Measurements from ENCODE around the gene AFF1.
A peak's percentile ranks its signal among the peaks of the same experiment; 100 is the strongest.

The AFF1 gene

DNA sequence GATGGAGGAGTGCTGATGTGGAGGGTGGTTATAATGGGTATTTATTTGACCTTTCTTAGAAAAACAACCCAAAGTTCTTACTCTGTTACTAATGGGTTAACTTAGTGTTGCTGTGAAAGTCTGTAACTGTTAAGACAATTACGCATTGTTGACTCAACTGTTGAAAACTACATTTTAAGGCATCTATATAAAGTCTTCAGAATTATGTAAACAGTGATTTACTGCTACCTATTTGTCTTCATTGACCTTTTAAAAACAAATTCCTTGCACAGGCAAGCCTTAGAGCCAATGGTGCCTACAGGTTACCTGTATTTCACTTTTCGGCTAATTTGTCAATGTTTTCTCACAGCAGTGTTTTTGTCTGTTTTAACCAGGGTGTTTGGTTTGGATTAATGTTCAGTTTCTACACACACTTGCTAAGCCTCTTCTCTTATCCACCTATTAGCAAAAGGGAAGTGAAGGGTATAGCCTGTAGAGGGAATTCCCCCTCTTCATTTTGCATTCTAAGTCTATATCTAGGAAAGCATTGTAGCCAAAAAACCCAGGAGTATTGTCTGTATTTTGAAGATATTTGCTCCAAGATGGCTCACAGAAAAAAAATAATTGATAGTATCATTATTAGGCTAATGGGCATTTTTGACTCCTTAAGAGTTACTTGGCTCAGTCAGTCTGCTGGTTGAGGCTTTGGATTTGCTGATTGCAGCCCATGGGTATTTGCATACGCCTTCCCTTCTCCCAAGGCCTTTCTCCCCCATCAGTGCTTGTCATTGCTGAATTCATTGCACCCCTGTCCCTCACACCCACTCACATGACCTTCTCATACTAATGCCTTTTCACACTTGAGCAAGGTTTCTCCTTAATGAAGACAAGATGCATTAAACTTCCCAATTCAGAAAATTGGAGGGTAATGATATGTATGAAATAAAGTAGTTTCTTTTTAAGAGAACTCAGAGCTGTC is 30.5 kb downstream of the AFF1 start:
- no peaks in the 10 kb centered on the region for H3K27me3 ChIP-seq (ENCODE audit: control insufficient read depth in 3 of 3, insufficient read depth in 3 of 3, low read depth in 1 of 3, low read length in 3 of 3)
- H2AK5ac ChIP-seq (ENCODE audit: low read depth, low read length): no peak overlapping the region
- H2BK5ac ChIP-seq (ENCODE audit: low read length): no peak overlapping the region
- no peaks in the 10 kb centered on the region for H3K9me3 ChIP-seq (replicated peaks in 1 of 2; ENCODE audit: control insufficient read depth in 2 of 2, insufficient read depth in 1 of 2, low read depth in 1 of 2, low read length in 2 of 2)
- no peak overlapping the region for H2BK12ac ChIP-seq (ENCODE audit: low read length)
- H3K27ac ChIP-seq (replicated peaks; ENCODE audit: low read length): peak overlapping the region; percentile 44
- no peak overlapping the region for H3K9ac ChIP-seq (ENCODE audit: low read depth, low read length, poor library complexity)
- no peaks in the 10 kb centered on the region for H3K36me3 ChIP-seq (replicated peaks in 1 of 2; ENCODE audit: control insufficient read depth in 2 of 2, insufficient read depth in 2 of 2, low read length in 2 of 2)
- DNase-seq (ENCODE audit: low spot score): no peak
- H4K91ac ChIP-seq (ENCODE audit: low read depth, low read length, poor library complexity): no peak overlapping the region
- H4K8ac ChIP-seq (ENCODE audit: low read depth, low read length): no peak overlapping the region
- H3K4me3 ChIP-seq (ENCODE audit: low read length in 2 of 2): no peak overlapping the region
- no peak overlapping the region for H3K4ac ChIP-seq (ENCODE audit: low read length)
- no peak overlapping the region for H2BK120ac ChIP-seq (ENCODE audit: low read depth, low read length)
- H3K4me2 ChIP-seq (ENCODE audit: insufficient read depth, low read length, poor library complexity, severe bottlenecking): no peak overlapping the region
- H2BK15ac ChIP-seq (ENCODE audit: low read length): no peak overlapping the region
- no peak overlapping the region for H3K23ac ChIP-seq (ENCODE audit: low read depth, low read length, poor library complexity)
- peaks cover 20 to 24% of the 10 kb centered on the region in 2 donors for H3K4me1 ChIP-seq (ENCODE audit: control insufficient read depth in 2 of 2, insufficient read depth in 1 of 2, low read depth in 1 of 2, low read length in 2 of 2)
- H3K79me1 ChIP-seq (ENCODE audit: low read depth, low read length): no peaks in the 10 kb centered on the region
- no CpG with 5 or more reads among the region's 3 CpGs for WGBS, 2 donors (ENCODE audit: extremely low coverage in 2 of 2, insufficient read length in 2 of 2, insufficient replicate concordance in 1 of 2)
- no peak overlapping the region for H3K14ac ChIP-seq (ENCODE audit: low read length)
- no peak overlapping the region for H3K18ac ChIP-seq (ENCODE audit: low read length)
- no peak overlapping the region for H2AFZ ChIP-seq (ENCODE audit: low read length)

DNA sequence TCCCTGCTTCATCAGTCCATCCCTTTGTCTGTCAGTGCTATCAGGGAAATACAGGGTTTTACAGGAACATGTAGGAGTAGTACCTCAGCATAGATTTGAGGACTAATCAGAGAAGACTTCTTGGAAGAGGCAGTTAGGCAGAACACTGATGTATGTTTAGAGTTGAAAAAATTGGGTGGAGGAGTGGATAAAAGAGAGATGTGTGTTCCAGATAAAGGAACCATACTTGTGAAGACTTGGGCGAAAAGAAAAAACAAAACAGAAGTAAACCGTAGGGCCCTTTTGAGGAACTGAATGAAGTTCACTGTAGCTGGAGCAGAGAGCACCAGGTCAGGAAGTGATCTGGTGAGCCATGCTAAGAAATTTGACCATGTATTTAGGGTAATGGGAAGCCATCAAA is 32.3 kb downstream of the AFF1 start:
- no peaks in the 10 kb centered on the region for H3K79me1 ChIP-seq (ENCODE audit: low read depth, low read length)
- H3K36me3 ChIP-seq (replicated peaks in 1 of 2; ENCODE audit: control insufficient read depth in 2 of 2, insufficient read depth in 2 of 2, low read length in 2 of 2): no peaks in the 10 kb centered on the region
- no peak overlapping the region for H2BK120ac ChIP-seq (ENCODE audit: low read depth, low read length)
- H2AFZ ChIP-seq (ENCODE audit: low read length): no peak overlapping the region
- no peak overlapping the region for H3K4me3 ChIP-seq (ENCODE audit: low read length in 2 of 2)
- H3K9ac ChIP-seq (ENCODE audit: low read depth, low read length, poor library complexity): no peak overlapping the region
- H3K9me3 ChIP-seq (replicated peaks in 1 of 2; ENCODE audit: control insufficient read depth in 2 of 2, insufficient read depth in 1 of 2, low read depth in 1 of 2, low read length in 2 of 2): no peaks in the 10 kb centered on the region
- no peaks in the 10 kb centered on the region for H3K27me3 ChIP-seq (ENCODE audit: control insufficient read depth in 3 of 3, insufficient read depth in 3 of 3, low read depth in 1 of 3, low read length in 3 of 3)
- no peak overlapping the region for H3K27ac ChIP-seq (replicated peaks; ENCODE audit: low read length)
- no peak overlapping the region for H3K23ac ChIP-seq (ENCODE audit: low read depth, low read length, poor library complexity)
- H2AK5ac ChIP-seq (ENCODE audit: low read depth, low read length): no peak overlapping the region
- no peak overlapping the region for H2BK15ac ChIP-seq (ENCODE audit: low read length)
- H2BK5ac ChIP-seq (ENCODE audit: low read length): no peak overlapping the region
- H3K18ac ChIP-seq (ENCODE audit: low read length): no peak overlapping the region
- no peak overlapping the region for H4K8ac ChIP-seq (ENCODE audit: low read depth, low read length)
- DNase-seq (ENCODE audit: low spot score): no peak
- H4K91ac ChIP-seq (ENCODE audit: low read depth, low read length, poor library complexity): no peak overlapping the region
- no CpG with 5 or more reads among the region's 2 CpGs for WGBS, 2 donors (ENCODE audit: extremely low coverage in 2 of 2, insufficient read length in 2 of 2, insufficient replicate concordance in 1 of 2)
- no peak overlapping the region for H3K4me2 ChIP-seq (ENCODE audit: insufficient read depth, low read length, poor library complexity, severe bottlenecking)
- H3K4me1 ChIP-seq (ENCODE audit: control insufficient read depth in 2 of 2, insufficient read depth in 1 of 2, low read depth in 1 of 2, low read length in 2 of 2): peaks cover 7 to 12% of the 10 kb centered on the region in 2 donors
- no peak overlapping the region for H2BK12ac ChIP-seq (ENCODE audit: low read length)
- H3K14ac ChIP-seq (ENCODE audit: low read length): no peak overlapping the region
- no peak overlapping the region for H3K4ac ChIP-seq (ENCODE audit: low read length)

DNA sequence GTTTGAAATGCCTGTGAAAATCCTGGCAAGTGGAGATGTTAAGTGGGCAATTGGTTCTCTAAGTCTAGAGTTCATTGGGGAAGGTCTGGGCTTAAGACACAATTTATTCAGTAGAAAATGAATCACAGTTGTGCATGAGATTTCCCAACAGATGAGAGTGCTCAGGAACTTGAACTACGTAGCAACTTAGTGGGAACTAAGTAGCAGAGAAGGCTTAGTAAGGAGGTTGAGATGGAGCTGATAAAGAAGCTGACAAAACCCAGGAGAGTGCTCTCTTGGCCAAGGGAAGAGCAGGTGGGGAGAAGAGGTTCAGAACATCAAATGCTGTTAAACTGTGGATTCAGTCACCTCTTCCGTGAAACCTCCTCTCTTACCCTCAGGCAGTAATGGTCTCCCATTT is 33.0 kb downstream of the AFF1 start:
- Histone ChIP-seq H3K4me2 (ENCODE audit: insufficient read depth, low read length, poor library complexity, severe bottlenecking) (no peak overlapping the region), H2BK120ac (ENCODE audit: low read depth, low read length) (no peak overlapping the region), H3K4me3 (ENCODE audit: low read length in 2 of 2) (no peak overlapping the region), H3K23ac (ENCODE audit: low read depth, low read length, poor library complexity) (no peak overlapping the region), H2BK5ac (ENCODE audit: low read length) (no peak overlapping the region), H3K4me1 (ENCODE audit: control insufficient read depth in 2 of 2, insufficient read depth in 1 of 2, low read depth in 1 of 2, low read length in 2 of 2) (peaks cover 6 to 10% of the 10 kb centered on the region in 2 donors), H2AFZ (ENCODE audit: low read length) (no peak overlapping the region), H2BK15ac (ENCODE audit: low read length) (no peak overlapping the region), H4K91ac (ENCODE audit: low read depth, low read length, poor library complexity) (no peak overlapping the region), H4K8ac (ENCODE audit: low read depth, low read length) (no peak overlapping the region), H3K14ac (ENCODE audit: low read length) (no peak overlapping the region), H3K36me3 (replicated peaks in 1 of 2; ENCODE audit: control insufficient read depth in 2 of 2, insufficient read depth in 2 of 2, low read length in 2 of 2) (no peaks in the 10 kb centered on the region), H3K27me3 (ENCODE audit: control insufficient read depth in 3 of 3, insufficient read depth in 3 of 3, low read depth in 1 of 3, low read length in 3 of 3) (no peaks in the 10 kb centered on the region), H3K9ac (ENCODE audit: low read depth, low read length, poor library complexity) (no peak overlapping the region), H3K27ac (replicated peaks; ENCODE audit: low read length) (no peak overlapping the region), H3K18ac (ENCODE audit: low read length) (no peak overlapping the region), H3K4ac (ENCODE audit: low read length) (no peak overlapping the region), H3K79me1 (ENCODE audit: low read depth, low read length) (no peaks in the 10 kb centered on the region), H2BK12ac (ENCODE audit: low read length) (no peak overlapping the region), H2AK5ac (ENCODE audit: low read depth, low read length) (no peak overlapping the region), H3K9me3 (replicated peaks in 1 of 2; ENCODE audit: control insufficient read depth in 2 of 2, insufficient read depth in 1 of 2, low read depth in 1 of 2, low read length in 2 of 2) (no peaks in the 10 kb centered on the region)
- no peak for DNase-seq (ENCODE audit: low spot score)
- WGBS, 2 donors (ENCODE audit: extremely low coverage in 2 of 2, insufficient read length in 2 of 2, insufficient replicate concordance in 1 of 2): no CpG with 5 or more reads among the region's 2 CpGs

DNA sequence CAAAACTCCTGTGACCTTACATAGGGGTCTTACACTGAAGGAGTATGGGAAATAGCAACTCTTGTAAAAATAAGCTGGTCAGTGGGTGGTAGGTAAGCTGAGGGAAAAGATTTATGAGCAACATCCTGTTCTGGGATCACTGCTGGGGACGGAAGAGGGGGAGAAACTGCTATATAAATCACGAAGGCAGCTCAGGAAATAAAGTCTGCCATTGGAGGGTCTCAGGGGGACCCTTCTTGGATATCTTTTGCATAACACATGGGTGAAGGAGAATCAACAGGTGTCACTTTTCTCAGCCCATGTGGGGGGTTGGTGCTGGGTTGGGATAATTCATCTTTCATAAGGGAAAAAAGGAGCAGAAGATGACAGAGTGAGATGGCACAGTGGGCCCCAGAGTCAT is 33.7 kb downstream of the AFF1 start:
- H3K4me1 ChIP-seq (ENCODE audit: control insufficient read depth in 2 of 2, insufficient read depth in 1 of 2, low read depth in 1 of 2, low read length in 2 of 2): peaks cover 6 to 11% of the 10 kb centered on the region in 2 donors
- H2BK12ac ChIP-seq (ENCODE audit: low read length): no peak overlapping the region
- no peak overlapping the region for H2BK120ac ChIP-seq (ENCODE audit: low read depth, low read length)
- no CpG with 5 or more reads among the region's 2 CpGs for WGBS, 2 donors (ENCODE audit: extremely low coverage in 2 of 2, insufficient read length in 2 of 2, insufficient replicate concordance in 1 of 2)
- no peak overlapping the region for H3K4ac ChIP-seq (ENCODE audit: low read length)
- no peak overlapping the region for H4K8ac ChIP-seq (ENCODE audit: low read depth, low read length)
- no peaks in the 10 kb centered on the region for H3K36me3 ChIP-seq (replicated peaks in 1 of 2; ENCODE audit: control insufficient read depth in 2 of 2, insufficient read depth in 2 of 2, low read length in 2 of 2)
- H3K79me1 ChIP-seq (ENCODE audit: low read depth, low read length): no peaks in the 10 kb centered on the region
- H2AK5ac ChIP-seq (ENCODE audit: low read depth, low read length): no peak overlapping the region
- H2BK5ac ChIP-seq (ENCODE audit: low read length): no peak overlapping the region
- H2AFZ ChIP-seq (ENCODE audit: low read length): no peak overlapping the region
- no peak overlapping the region for H3K14ac ChIP-seq (ENCODE audit: low read length)
- H3K9ac ChIP-seq (ENCODE audit: low read depth, low read length, poor library complexity): no peak overlapping the region
- H3K9me3 ChIP-seq (replicated peaks in 1 of 2; ENCODE audit: control insufficient read depth in 2 of 2, insufficient read depth in 1 of 2, low read depth in 1 of 2, low read length in 2 of 2): no peaks in the 10 kb centered on the region
- no peak overlapping the region for H2BK15ac ChIP-seq (ENCODE audit: low read length)
- H3K4me3 ChIP-seq (ENCODE audit: low read length in 2 of 2): no peak overlapping the region
- H3K4me2 ChIP-seq (ENCODE audit: insufficient read depth, low read length, poor library complexity, severe bottlenecking): no peak overlapping the region
- H4K91ac ChIP-seq (ENCODE audit: low read depth, low read length, poor library complexity): no peak overlapping the region
- DNase-seq (ENCODE audit: low spot score): no peak
- no peak overlapping the region for H3K23ac ChIP-seq (ENCODE audit: low read depth, low read length, poor library complexity)
- H3K27ac ChIP-seq (replicated peaks; ENCODE audit: low read length): no peak overlapping the region
- H3K18ac ChIP-seq (ENCODE audit: low read length): no peak overlapping the region
- no peaks in the 10 kb centered on the region for H3K27me3 ChIP-seq (ENCODE audit: control insufficient read depth in 3 of 3, insufficient read depth in 3 of 3, low read depth in 1 of 3, low read length in 3 of 3)
